Mesothelial cell of epicardium (in vitro differentiated cells): ENCODE results near the gene RNF213. TPM values are rescaled to one million over a fixed set of nuclear protein-coding genes. Genes with fewer than 3 reads are reported as not detected.
"Not testable (repeated sequence)": the region's sequence is repeated elsewhere in the genome, so short reads cannot be mapped to it uniquely, and the experiment has no call there.

Source experiments
- DNase-seq, 2 experiments: peaks; one replicate each; pipeline ENCODE4 v3.0.0; 2021; ENCODE audit warnings: low spot score in 2 of 2; ENCODE audit not compliant: unreplicated experiment in 2 of 2
- H3K27ac Mint-ChIP-seq: 2 replicates; pipeline ENCODE4 v1.8.0; 2021; ENCODE audit warnings: mixed read lengths
- H3K27me3 Mint-ChIP-seq: 2 replicates; pipeline ENCODE4 v1.8.0; 2021; ENCODE audit warnings: low read depth, mixed read lengths
- H3K36me3 Mint-ChIP-seq: 2 replicates; pipeline ENCODE4 v1.8.0; 2021; ENCODE audit warnings: mixed read lengths
- H3K4me1 Mint-ChIP-seq: 2 replicates; pipeline ENCODE4 v1.8.0; 2021; ENCODE audit warnings: mixed read lengths
- H3K4me3 Mint-ChIP-seq: 2 replicates; pipeline ENCODE4 v1.8.0; 2021; ENCODE audit warnings: mild to moderate bottlenecking, moderate library complexity, mixed read lengths
- H3K9me3 Mint-ChIP-seq: 2 replicates; pipeline ENCODE4 v1.8.0; 2021; ENCODE audit warnings: mixed read lengths
- total RNA-seq: library from RNA; stranded (reverse); gene quantifications from 3 replicates; pipeline ENCODE4 v1.2.1, GENCODE V29; 2021
- TF ChIP-seq, protein P1 (sequence below): fragments of 200-600 bp; sonication (generic); IDR thresholded peaks from one replicate; pipeline ENCODE4 v1.5.0; 2021; ENCODE audit warnings: antibody characterized with exemption; ENCODE audit not compliant: unreplicated experiment

The RNF213 gene
- total RNA-seq, 1 donor from 2014 or later: 76.7 TPM

DNA sequence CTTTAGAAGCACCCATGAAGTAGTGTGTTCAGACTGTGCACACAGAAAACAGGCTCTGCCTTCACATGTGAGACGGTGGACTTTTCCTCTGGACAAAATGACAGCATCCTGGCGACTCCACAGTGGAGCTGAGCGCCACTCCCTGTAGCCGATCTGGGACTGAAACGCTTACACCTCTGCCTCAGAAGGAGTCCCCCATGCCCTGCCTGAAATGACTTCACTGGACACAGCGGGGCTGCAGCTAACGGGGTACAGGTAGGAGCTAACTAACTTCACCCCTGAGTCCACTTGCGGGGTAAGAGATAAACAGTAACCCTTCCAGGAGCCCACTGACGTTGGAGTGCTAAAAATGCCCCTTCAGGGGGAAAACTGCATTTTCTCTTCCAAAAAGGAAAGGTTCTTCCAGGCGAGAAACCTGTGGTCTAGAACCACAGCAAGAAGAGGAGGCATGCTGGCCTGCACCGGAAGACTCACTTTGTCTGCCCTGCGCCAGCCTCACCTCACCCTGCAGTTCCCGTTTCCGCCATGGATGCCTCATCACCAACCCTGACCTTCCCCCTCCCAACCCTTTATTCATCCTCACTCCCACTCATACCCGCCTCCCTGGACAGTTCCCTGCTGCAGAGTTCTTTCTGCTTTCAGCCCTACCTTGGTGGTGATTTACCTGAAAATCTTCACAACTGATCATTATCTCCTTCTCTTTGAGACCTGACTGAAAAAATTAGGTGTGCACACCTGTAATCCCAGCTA lies 134.9 kb downstream of the RNF213 start:
- H3K9me3 Mint-ChIP-seq: no peaks in the 10 kb centered on the region
- peaks cover 4% of the 10 kb centered on the region for H3K27me3 Mint-ChIP-seq
- H3K4me3 Mint-ChIP-seq: no peak overlapping the region
- peaks cover 18% of the 10 kb centered on the region for H3K4me1 Mint-ChIP-seq
- no peak for DNase-seq
- no peak overlapping the region for H3K27ac Mint-ChIP-seq
- peaks cover 15% of the 10 kb centered on the region for H3K36me3 Mint-ChIP-seq
- TF ChIP-seq, protein P1, sequence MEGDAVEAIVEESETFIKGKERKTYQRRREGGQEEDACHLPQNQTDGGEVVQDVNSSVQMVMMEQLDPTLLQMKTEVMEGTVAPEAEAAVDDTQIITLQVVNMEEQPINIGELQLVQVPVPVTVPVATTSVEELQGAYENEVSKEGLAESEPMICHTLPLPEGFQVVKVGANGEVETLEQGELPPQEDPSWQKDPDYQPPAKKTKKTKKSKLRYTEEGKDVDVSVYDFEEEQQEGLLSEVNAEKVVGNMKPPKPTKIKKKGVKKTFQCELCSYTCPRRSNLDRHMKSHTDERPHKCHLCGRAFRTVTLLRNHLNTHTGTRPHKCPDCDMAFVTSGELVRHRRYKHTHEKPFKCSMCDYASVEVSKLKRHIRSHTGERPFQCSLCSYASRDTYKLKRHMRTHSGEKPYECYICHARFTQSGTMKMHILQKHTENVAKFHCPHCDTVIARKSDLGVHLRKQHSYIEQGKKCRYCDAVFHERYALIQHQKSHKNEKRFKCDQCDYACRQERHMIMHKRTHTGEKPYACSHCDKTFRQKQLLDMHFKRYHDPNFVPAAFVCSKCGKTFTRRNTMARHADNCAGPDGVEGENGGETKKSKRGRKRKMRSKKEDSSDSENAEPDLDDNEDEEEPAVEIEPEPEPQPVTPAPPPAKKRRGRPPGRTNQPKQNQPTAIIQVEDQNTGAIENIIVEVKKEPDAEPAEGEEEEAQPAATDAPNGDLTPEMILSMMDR: no peak

DNA sequence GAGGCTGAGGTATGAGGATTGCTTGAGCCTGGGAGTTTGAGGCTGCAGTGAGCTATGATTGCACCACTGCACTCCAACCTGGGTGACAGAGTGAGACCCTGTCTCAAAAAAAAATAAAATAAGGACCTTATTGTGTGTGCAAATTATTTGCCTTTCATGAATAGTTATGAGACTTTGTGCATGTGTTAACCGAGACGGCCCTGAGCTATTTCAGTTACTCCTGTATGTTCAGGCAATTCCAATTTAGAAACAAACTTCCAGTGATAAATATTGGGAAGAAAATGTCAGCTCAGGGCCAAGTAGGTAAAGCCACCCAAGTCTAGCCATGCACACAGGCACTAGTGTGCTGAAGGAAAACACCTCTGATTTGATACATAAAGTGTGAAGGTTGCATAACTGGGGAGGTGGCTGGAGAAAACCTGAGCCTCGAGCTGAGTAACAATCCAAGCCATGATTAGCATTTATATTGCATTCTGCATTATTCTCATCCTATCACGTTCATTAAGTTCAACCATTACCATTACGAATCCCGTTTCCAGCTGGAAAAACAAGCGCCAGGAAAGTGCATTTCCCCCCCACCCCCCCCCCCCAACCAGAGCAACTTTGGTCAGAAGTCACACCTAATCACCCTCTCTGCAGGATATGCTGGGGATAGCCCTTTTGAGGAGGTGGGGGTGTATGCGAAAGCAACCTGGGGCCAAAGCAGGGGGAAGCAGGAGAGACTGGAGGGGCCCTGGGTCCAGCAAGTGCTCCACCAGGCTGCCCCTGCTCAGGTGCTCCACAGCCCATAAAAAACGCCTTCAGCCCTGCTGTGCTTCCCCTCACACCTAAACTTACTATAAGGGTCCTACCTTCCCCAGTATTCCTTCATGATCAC lies 135.7 kb downstream of the RNF213 start:
- H3K27ac Mint-ChIP-seq: no peak overlapping the region
- TF ChIP-seq, protein P1: no peak
- no peak for DNase-seq
- peaks cover 12% of the 10 kb centered on the region for H3K27me3 Mint-ChIP-seq
- H3K36me3 Mint-ChIP-seq: peaks cover 14% of the 10 kb centered on the region
- peaks cover 18% of the 10 kb centered on the region for H3K4me1 Mint-ChIP-seq
- H3K9me3 Mint-ChIP-seq: no peaks in the 10 kb centered on the region
- H3K4me3 Mint-ChIP-seq: no peak overlapping the region

DNA sequence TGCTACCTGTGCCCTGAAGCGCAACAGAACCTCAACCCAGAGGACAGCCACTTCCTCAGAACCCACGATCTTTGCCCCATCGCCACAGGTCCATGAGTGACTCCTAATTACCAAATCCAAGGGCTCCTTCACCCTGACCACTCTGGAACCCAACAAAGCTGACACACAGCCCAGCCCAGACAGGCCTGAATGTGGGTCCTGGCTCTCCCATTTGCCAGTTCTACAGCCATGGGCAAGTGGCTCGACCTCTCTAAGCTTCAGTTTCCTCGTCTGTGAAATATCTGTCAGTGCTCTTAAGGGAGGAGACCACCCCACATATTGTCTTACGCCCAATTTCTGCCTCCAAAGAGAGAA lies 136.4 kb downstream of the RNF213 start:
- Mint-ChIP-seq H3K9me3 (no peaks in the 10 kb centered on the region), H3K4me1 (peaks cover 18% of the 10 kb centered on the region), H3K27me3 (peaks cover 14% of the 10 kb centered on the region), H3K36me3 (peaks cover 11% of the 10 kb centered on the region), H3K4me3 (no peak overlapping the region), H3K27ac (no peak overlapping the region)
- TF ChIP-seq, protein P1: no peak
- DNase-seq: no peak

DNA sequence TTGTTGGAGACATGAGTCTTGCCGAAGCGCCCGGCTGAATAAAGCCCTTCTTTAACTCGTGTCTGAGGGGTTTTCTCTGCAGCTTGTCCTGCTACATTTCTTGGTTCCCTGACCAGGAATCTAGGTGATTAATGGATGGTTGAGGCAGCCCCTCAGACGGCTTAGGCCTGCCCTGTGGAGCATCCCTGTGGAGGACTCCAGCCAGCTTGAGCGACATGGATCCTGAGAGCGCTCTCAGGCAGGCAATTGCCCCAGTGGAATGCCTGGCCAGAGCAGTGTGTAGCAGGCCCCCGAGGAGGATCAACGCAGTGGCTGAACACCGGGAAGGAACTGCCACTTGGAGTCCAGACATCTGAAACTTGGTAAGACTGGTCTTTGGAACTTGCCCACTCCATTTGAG lies 137.0 kb downstream of the RNF213 start:
- H3K27ac Mint-ChIP-seq: no peak overlapping the region
- peaks cover 18% of the 10 kb centered on the region for H3K4me1 Mint-ChIP-seq
- no peak for DNase-seq
- peaks cover 14% of the 10 kb centered on the region for H3K27me3 Mint-ChIP-seq
- TF ChIP-seq, protein P1: no peak
- no peak overlapping the region for H3K4me3 Mint-ChIP-seq
- peaks cover 9% of the 10 kb centered on the region for H3K36me3 Mint-ChIP-seq
- H3K9me3 Mint-ChIP-seq: no peaks in the 10 kb centered on the region

DNA sequence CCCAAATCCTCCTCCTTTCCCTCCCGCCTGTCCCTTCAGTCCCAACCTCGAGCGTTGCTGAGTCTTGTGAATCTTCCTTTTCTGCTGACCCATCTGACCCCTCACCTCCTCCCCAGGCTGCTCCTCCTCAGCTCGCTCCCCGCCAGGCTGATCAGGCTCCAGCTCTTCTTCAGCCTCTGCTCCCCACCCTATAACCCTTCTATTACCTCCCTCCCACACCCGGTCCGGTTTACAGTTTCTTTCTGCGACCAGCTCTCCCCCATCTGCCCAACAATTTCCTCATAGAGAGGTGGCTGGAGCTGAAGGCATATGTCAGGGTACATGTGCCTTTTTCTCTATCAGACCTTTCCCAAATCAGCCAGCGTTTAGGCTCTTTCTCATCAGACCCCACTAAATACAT lies 140.4 kb downstream of the RNF213 start:
- not testable (repeated sequence) for H3K36me3 Mint-ChIP-seq, H3K9me3 Mint-ChIP-seq, H3K27ac Mint-ChIP-seq, H3K4me3 Mint-ChIP-seq, DNase-seq
- peaks cover 18% of the 10 kb centered on the region for H3K4me1 Mint-ChIP-seq
- peaks cover 14% of the 10 kb centered on the region for H3K27me3 Mint-ChIP-seq

DNA sequence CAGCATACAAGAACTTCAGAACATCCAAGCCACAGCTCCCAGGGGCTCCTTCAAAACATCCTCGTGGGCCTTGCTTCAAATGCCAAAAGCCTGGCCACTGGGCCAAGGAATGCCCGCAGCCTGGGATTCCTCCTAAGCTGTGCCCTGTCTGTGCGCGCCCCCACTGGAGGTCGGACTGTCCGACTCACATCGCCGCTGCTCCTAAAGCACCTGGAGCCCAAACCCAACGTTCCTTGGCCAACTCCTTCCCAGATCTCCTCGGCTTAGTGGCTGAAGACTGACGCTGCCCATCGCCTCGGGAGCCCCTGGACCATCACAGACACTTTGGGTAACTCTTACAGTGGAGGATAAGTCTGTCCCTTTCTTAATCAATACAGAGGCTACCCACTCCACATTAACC lies 141.4 kb downstream of the RNF213 start:
- H3K4me3 Mint-ChIP-seq, H3K9me3 Mint-ChIP-seq, H3K36me3 Mint-ChIP-seq, H3K27ac Mint-ChIP-seq, DNase-seq: not testable (repeated sequence)
- Mint-ChIP-seq H3K27me3 (peaks cover 14% of the 10 kb centered on the region), H3K4me1 (peaks cover 18% of the 10 kb centered on the region)
